Loucy (cell line): ENCODE measurements around the gene CGB8.
"Not testable (repeated sequence)": the region's sequence is repeated elsewhere in the genome, so short reads cannot be mapped to it uniquely, and the experiment has no call there.

Source experiments
- H2AFZ ChIP-seq: fragments of 200-600 bp; sonication (generic); 2 replicates; pipeline ENCODE4 v1.6.0; 2016; ENCODE audit warnings: antibody characterized with exemption, mild to moderate bottlenecking, low read length, moderate library complexity
- H3F3A ChIP-seq: fragments of 200-600 bp; 2 replicates; pipeline ENCODE4 v1.6.0; 2016; ENCODE audit warnings: antibody characterized with exemption, low read depth, mild to moderate bottlenecking
- H3K27me3 ChIP-seq: fragments of 200-600 bp; sonication (generic); 2 replicates; pipeline ENCODE4 v1.6.1; 2014; ENCODE audit warnings: low read length, mild to moderate bottlenecking; ENCODE audit not compliant: insufficient read depth, poor library complexity, severe bottlenecking
- H3K36me3 ChIP-seq: fragments of 200-600 bp; sonication (generic); 2 replicates; pipeline ENCODE4 v1.6.1; 2016; ENCODE audit warnings: low read length; ENCODE audit not compliant: insufficient read depth
- H3K4me1 ChIP-seq: fragments of 200-600 bp; sonication (generic); 2 replicates; pipeline ENCODE4 v1.5.1; 2014; ENCODE audit warnings: low read length, mild to moderate bottlenecking; ENCODE audit not compliant: insufficient read depth, poor library complexity, severe bottlenecking
- H3K4me2 ChIP-seq: fragments of 200-600 bp; sonication (generic); 2 replicates; pipeline ENCODE4 v1.6.0; 2014; ENCODE audit warnings: antibody characterized with exemption, low read length, low read depth, mild to moderate bottlenecking; ENCODE audit not compliant: poor library complexity, severe bottlenecking
- H3K4me3 ChIP-seq: fragments of 200-600 bp; sonication (generic); 2 replicates; pipeline ENCODE4 v1.5.1; 2014; ENCODE audit warnings: low read length, mild to moderate bottlenecking, mixed read lengths; ENCODE audit not compliant: poor library complexity, severe bottlenecking
- H3K79me2 ChIP-seq: fragments of 200-600 bp; sonication (generic); 2 replicates; pipeline ENCODE4 v1.6.1; 2014; ENCODE audit warnings: low read length; ENCODE audit not compliant: insufficient read depth
- H3K9ac ChIP-seq: fragments of 200-600 bp; sonication (generic); 2 replicates; pipeline ENCODE4 v1.6.0; 2014; ENCODE audit warnings: mild to moderate bottlenecking, low read depth, low read length, moderate library complexity; ENCODE audit not compliant: poor library complexity, severe bottlenecking
- H3K9me2 ChIP-seq: fragments of 200-600 bp; sonication (generic); replicated peaks from 2 replicates; pipeline ENCODE4 v1.6.1; 2016; ENCODE audit warnings: low read depth, low read length, mixed read lengths
- H3K9me3 ChIP-seq: fragments of 200-600 bp; sonication (generic); 2 replicates; pipeline ENCODE4 v1.6.1; 2014; ENCODE audit warnings: mild to moderate bottlenecking, antibody characterized with exemption, low read length, low read depth; ENCODE audit not compliant: insufficient read depth
- H4K20me1 ChIP-seq: fragments of 200-600 bp; sonication (generic); 2 replicates; pipeline ENCODE4 v1.6.0; 2014; ENCODE audit warnings: antibody characterized with exemption, low read length, mild to moderate bottlenecking; ENCODE audit not compliant: insufficient read depth, poor library complexity, severe bottlenecking
- EZH2phosphoT487 ChIP-seq: fragments of 200-600 bp; IDR thresholded peaks from 2 replicates; pipeline ENCODE4 v1.6.1; 2018; ENCODE audit warnings: antibody characterized with exemption, mild to moderate bottlenecking, moderate library complexity, borderline replicate concordance
- TF ChIP-seq, protein P1 (sequence below): fragments of 200-600 bp; sonication (generic); conservative IDR thresholded peaks from 2 replicates; pipeline ENCODE4 v1.5.1; 2014; ENCODE audit warnings: mild to moderate bottlenecking, antibody characterized with exemption, low read length

CGB8 gene

DNA sequence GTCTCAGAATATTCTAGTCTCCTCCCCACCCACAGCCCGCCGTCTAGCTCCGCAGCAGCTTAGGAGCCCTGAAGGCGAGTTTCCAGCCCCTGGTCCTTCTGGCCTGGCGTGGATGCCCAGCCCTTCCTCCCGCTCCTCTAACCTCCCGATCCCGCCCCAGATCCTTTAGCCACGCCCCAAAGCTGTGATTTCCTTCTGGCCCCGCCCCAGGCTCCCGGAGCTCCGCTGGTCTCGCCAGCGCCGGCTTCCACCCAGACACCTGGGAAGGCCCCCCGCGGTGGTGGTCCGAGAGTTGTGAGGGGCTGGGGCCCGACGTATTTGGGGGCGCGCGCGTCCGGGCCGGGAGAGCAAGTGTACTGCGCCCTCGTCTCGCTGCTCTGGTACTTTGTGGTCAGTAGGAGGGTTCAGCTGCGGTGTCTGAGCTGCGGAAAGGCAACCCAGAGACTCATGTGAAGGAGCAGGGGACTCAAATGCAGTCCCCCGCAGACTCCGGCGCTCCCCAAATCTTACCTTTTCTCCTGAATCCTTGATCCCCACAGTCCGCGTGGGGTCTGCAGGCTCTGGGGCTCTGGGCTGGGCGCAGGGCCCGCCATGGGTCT, 8.8 kb upstream of the CGB8 start, which contains the start of gene CGB7:
Gene CGB7 (minus strand): TSS at position 114 of the 599 bp plus-strand sequence. CDS start 2,374 bp downstream, outside the sequence.
- H3K4me1 ChIP-seq, result no peaks in the 10 kb centered on the region
- no peaks in the 10 kb centered on the region for H4K20me1 ChIP-seq
- no peak within 1 kb of the TSS for H3K9ac ChIP-seq
- no peaks in the 10 kb centered on the region for H3K9me2 ChIP-seq
- H3K36me3 ChIP-seq, result no peaks in the 10 kb centered on the region
- no peaks in the 10 kb centered on the region for H3K79me2 ChIP-seq
- no peak within 1 kb of the TSS for H3K4me3 ChIP-seq
- H2AFZ ChIP-seq, result no peak within 1 kb of the TSS
- no peak within 1 kb of the TSS for H3K4me2 ChIP-seq
- TF ChIP-seq EZH2phosphoT487, result no peak
- TF ChIP-seq, protein P1, sequence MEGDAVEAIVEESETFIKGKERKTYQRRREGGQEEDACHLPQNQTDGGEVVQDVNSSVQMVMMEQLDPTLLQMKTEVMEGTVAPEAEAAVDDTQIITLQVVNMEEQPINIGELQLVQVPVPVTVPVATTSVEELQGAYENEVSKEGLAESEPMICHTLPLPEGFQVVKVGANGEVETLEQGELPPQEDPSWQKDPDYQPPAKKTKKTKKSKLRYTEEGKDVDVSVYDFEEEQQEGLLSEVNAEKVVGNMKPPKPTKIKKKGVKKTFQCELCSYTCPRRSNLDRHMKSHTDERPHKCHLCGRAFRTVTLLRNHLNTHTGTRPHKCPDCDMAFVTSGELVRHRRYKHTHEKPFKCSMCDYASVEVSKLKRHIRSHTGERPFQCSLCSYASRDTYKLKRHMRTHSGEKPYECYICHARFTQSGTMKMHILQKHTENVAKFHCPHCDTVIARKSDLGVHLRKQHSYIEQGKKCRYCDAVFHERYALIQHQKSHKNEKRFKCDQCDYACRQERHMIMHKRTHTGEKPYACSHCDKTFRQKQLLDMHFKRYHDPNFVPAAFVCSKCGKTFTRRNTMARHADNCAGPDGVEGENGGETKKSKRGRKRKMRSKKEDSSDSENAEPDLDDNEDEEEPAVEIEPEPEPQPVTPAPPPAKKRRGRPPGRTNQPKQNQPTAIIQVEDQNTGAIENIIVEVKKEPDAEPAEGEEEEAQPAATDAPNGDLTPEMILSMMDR, result no peak
- no peaks in the 10 kb centered on the region for H3K27me3 ChIP-seq
- no peaks in the 10 kb centered on the region for H3K9me3 ChIP-seq
- no peaks in the 10 kb centered on the region for H3F3A ChIP-seq

DNA sequence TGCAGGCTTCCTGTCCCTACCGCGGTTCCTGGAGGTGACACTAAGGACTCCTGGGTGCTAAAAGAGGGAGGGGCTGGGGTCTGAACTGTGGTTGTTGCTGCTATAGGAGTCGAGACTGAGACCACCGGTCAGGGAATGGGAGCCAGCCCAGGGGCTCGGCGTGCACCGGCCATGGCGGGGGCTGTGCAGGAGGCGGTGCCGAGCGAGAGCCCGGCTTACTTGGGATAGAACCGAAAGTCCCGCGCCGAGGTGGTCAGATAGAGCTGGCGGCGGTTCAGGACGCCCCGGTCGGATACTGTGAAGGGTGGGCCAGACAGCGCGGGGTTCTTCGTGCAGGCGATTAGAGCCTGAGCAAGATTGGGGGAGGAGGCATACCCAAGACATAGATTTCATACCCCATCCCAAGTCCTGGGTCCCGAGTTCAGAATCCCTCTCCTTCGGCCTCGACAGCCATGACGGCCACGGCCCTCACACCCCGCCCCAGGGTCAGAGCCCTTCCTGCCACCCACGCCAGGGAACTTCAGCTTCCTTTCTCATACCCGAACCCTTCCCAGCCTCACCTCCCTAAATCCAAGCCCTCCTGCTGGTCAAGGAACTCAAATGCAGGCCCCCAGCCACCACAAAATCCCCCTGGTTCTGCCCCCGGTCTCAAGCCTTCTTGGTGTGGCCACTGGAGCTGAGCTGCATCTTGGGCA, 8.1 kb upstream of the CGB8 start:
- not testable (repeated sequence) for H3K79me2 ChIP-seq, H2AFZ ChIP-seq, H3K4me2 ChIP-seq, H3K9me2 ChIP-seq, H3F3A ChIP-seq, H3K4me3 ChIP-seq, H3K36me3 ChIP-seq, H4K20me1 ChIP-seq, H3K9ac ChIP-seq, H3K27me3 ChIP-seq, H3K9me3 ChIP-seq, H3K4me1 ChIP-seq

DNA sequence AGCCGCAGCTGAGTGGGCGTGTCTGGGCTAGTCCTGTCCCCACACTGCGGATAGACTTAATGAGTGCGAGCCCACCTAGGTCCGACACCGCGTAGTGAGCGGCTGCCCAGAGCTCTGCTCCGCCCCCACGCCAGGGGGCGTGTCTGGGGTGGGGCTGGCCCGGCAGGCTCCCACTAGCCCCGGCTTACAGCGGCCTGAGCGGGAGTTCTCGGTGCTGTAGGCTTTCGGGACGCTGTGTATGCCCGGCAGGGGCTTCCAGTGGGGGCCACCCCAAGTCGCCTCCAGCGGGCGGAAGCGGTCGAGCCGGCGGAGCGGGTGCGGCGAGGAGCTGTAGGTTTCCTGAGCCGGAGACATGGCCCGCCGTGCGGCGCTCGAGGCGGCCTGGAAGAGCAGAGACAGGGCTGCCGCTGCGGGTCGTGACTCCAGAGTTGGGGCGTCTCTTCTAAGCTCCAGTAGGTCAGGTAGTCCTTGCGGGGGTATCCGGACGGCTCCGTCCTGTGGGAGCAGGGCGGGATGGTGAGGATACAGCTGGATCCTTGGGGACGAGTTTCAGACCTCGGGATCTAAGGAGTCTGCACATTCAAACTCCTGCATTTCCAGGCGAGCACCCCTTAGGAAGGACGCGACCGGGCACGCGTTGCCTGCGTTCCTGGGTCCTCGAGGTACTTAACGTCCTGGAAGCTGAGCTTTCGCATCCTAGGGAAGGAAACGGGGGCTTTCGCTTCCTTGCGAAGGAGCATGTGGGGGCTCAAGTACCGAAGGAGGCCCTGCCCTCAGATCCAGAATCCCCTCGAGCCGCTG, 7.4 kb upstream of the CGB8 start:
- Histone ChIP-seq H3K79me2 (no peaks in the 10 kb centered on the region), H3K9ac (no peak overlapping the region), H3K4me1 (no peaks in the 10 kb centered on the region), H3K27me3 (no peaks in the 10 kb centered on the region), H3K4me2 (no peak overlapping the region), H3K4me3 (no peak overlapping the region), H4K20me1 (no peaks in the 10 kb centered on the region), H2AFZ (no peak overlapping the region), H3K36me3 (no peaks in the 10 kb centered on the region), H3F3A (no peaks in the 10 kb centered on the region), H3K9me2 (no peaks in the 10 kb centered on the region), H3K9me3 (no peaks in the 10 kb centered on the region)
- no peak for TF ChIP-seq EZH2phosphoT487
- TF ChIP-seq, protein P1, result no peak

DNA sequence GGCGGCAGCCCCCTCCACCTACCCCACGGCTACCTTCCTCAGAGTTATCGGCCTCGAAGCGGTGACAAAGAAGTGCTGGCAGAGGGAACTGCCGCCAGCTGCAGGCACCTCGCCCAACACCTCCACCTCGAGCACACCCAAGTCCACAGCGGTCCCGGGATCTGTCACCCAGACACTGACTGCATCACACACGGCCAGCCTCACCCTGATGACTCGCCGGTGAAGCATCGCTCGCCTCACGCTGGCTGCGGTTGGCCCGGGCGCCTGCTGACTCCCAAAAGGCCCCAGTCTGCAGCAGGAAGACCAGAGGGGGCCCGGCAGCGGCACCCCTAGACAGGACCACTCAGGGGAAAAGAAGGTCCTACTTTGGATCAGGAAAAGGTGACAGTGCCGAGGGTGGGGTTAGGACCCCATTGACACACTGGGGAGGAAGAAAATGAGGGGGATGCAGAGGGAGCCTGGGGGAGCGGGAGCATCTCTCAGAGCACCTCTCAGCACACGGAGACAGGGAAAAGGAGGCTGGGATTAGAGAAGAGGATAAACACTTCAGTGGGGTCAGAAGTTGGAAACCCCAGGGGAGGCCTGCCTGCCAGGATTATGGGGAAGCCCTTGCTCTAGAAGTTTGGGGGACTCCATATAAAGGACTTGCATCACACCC, 1.6 kb upstream of the CGB8 start:
- H3K36me3 ChIP-seq, H2AFZ ChIP-seq, H3K27me3 ChIP-seq, H3F3A ChIP-seq, H3K4me2 ChIP-seq, H3K4me3 ChIP-seq, H3K9me2 ChIP-seq, H3K79me2 ChIP-seq, H4K20me1 ChIP-seq, H3K4me1 ChIP-seq, H3K9me3 ChIP-seq, H3K9ac ChIP-seq: not testable (repeated sequence)

DNA sequence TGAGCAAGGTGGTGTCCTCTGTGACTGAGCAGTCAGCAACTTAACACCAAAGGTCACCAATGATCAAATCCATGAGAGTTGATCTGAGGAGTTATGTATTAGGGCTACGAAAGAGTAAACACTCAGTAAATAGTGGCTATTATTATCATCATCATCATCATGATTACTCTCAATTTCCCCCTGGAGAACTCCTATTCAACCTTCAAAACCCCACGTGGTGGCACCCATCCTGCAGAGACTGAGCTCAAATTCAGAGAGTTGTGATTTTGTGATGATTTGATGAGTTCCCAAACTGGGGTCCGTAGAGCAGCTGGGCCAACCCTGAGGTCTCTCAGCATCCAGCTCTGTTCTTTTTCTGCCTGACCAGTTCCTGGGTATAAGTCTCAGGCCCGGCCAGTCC, 923 bp upstream of the CGB8 start:
- H3K4me2 ChIP-seq, H3K4me1 ChIP-seq: not testable (repeated sequence)

More for the DNA sequence above, 923 bp upstream of the CGB8 start:
- not testable (repeated sequence) for H3K9me2 ChIP-seq, H3K79me2 ChIP-seq, H3F3A ChIP-seq, H3K4me3 ChIP-seq, H3K36me3 ChIP-seq, H3K9ac ChIP-seq, H3K9me3 ChIP-seq, H2AFZ ChIP-seq, H4K20me1 ChIP-seq, H3K27me3 ChIP-seq
